ENCODE results near the gene CCDC102A.

Gene CCDC102A
- total RNA-seq: 6.1 to 12.2 (median 7.5) reads per million in 3 donors

- Histone ChIP-seq H3K36me3 (ENCODE audit: control insufficient read depth, insufficient read depth, low read length) (no peaks in the 10 kb centered on the region), H3K4me1 (ENCODE audit: control insufficient read depth, insufficient read depth, low read length, poor library complexity, severe bottlenecking) (peaks cover 51% of the 10 kb centered on the region), H3K27ac (ENCODE audit: insufficient read depth, low read length, poor library complexity, severe bottlenecking) (peak within 1 kb of the TSS; percentile 98), H3K9me3 (ENCODE audit: control insufficient read depth, low read length) (no peaks in the 10 kb centered on the region), H3K27me3 (replicated peaks; ENCODE audit: control insufficient read depth, insufficient read depth, low read length, poor library complexity, severe bottlenecking) (no peaks in the 10 kb centered on the region), H3K4me3 (ENCODE audit: insufficient read depth, low read depth, low read length, poor library complexity, severe bottlenecking) (peak within 1 kb of the TSS; percentile 83)
- peak in 2 of 3 donors; percentile 49 for DNase-seq
Measured at GRCh38 chr16:57536306-57537193, at the start of gene CCDC102A. TSS of gene CCDC102A (minus strand) at chr16:57536571. CDS start at chr16:57529177, 7,394 bp downstream.

- no peaks in the 10 kb centered on the region for H3K4me1 ChIP-seq (ENCODE audit: control insufficient read depth, insufficient read depth, low read length, poor library complexity, severe bottlenecking)
Measured at GRCh38 chr16:57585051-57585687, 48.8 kb upstream of the CCDC102A start.

GRCh38 chr16:57579361-57579665 lies 42.9 kb upstream of the CCDC102A start:
- Histone ChIP-seq H3K4me3 (ENCODE audit: insufficient read depth, low read depth, low read length, poor library complexity, severe bottlenecking) (no peak overlapping the region), H3K27me3 (replicated peaks; ENCODE audit: control insufficient read depth, insufficient read depth, low read length, poor library complexity, severe bottlenecking) (no peaks in the 10 kb centered on the region), H3K4me1 (ENCODE audit: control insufficient read depth, insufficient read depth, low read length, poor library complexity, severe bottlenecking) (peaks cover 15% of the 10 kb centered on the region), H3K36me3 (ENCODE audit: control insufficient read depth, insufficient read depth, low read length) (no peaks in the 10 kb centered on the region), H3K9me3 (ENCODE audit: control insufficient read depth, low read length) (no peaks in the 10 kb centered on the region), H3K27ac (ENCODE audit: insufficient read depth, low read length, poor library complexity, severe bottlenecking) (no peak overlapping the region)
- DNase-seq: no peak

More at GRCh38 chr16:57585051-57585687, 48.8 kb upstream of the CCDC102A start:
- no peak overlapping the region for H3K4me3 ChIP-seq (ENCODE audit: insufficient read depth, low read depth, low read length, poor library complexity, severe bottlenecking)
- DNase-seq: no peak
- H3K9me3 ChIP-seq (ENCODE audit: control insufficient read depth, low read length): no peaks in the 10 kb centered on the region
- no peaks in the 10 kb centered on the region for H3K36me3 ChIP-seq (ENCODE audit: control insufficient read depth, insufficient read depth, low read length)
- no peak overlapping the region for H3K27ac ChIP-seq (ENCODE audit: insufficient read depth, low read length, poor library complexity, severe bottlenecking)
- H3K27me3 ChIP-seq (replicated peaks; ENCODE audit: control insufficient read depth, insufficient read depth, low read length, poor library complexity, severe bottlenecking): no peaks in the 10 kb centered on the region

GRCh38 chr16:57578521-57579360 lies 42.4 kb upstream of the CCDC102A start:
- no peak for DNase-seq
- no peak overlapping the region for H3K27ac ChIP-seq (ENCODE audit: insufficient read depth, low read length, poor library complexity, severe bottlenecking)

DNA sequence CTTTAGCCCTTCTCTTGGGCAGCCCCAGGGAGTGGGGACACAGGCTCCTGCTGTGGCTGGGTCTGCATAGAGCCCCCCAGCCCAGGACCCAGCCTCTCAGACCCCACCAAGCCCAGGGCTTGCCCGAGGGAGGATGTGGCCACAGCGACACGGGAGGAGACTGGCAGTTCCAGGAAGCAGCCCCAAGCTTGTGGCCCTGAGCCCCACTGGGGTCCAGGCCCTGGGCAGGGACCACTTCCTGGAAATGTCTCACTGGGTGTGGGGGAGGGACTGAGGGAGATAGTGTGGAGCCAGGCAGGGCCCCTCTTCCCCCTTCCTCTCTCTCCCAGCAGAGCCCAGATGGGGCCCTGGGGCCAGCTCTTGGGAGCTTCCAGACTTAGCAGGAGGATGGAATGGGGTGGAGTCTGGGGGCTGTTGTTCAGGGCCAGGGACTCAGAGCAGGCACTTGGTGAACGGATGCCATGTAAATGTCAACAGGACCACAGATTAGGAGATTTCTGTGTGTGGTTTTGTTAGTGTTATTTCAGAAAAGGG lies 41.4 kb upstream of the CCDC102A start:
- H3K27ac ChIP-seq (ENCODE audit: insufficient read depth, low read length, poor library complexity, severe bottlenecking): peak overlapping the region; percentile 8
- peaks cover 15% of the 10 kb centered on the region for H3K4me1 ChIP-seq (ENCODE audit: control insufficient read depth, insufficient read depth, low read length, poor library complexity, severe bottlenecking)
- H3K27me3 ChIP-seq (replicated peaks; ENCODE audit: control insufficient read depth, insufficient read depth, low read length, poor library complexity, severe bottlenecking): no peaks in the 10 kb centered on the region
- H3K4me3 ChIP-seq (ENCODE audit: insufficient read depth, low read depth, low read length, poor library complexity, severe bottlenecking): no peak overlapping the region
- no peaks in the 10 kb centered on the region for H3K9me3 ChIP-seq (ENCODE audit: control insufficient read depth, low read length)
- H3K36me3 ChIP-seq (ENCODE audit: control insufficient read depth, insufficient read depth, low read length): no peaks in the 10 kb centered on the region
- no peak for DNase-seq

More at GRCh38 chr16:57578521-57579360, 42.4 kb upstream of the CCDC102A start:
- peaks cover 15% of the 10 kb centered on the region for H3K4me1 ChIP-seq (ENCODE audit: control insufficient read depth, insufficient read depth, low read length, poor library complexity, severe bottlenecking)
- no peaks in the 10 kb centered on the region for H3K9me3 ChIP-seq (ENCODE audit: control insufficient read depth, low read length)
- H3K36me3 ChIP-seq (ENCODE audit: control insufficient read depth, insufficient read depth, low read length): no peaks in the 10 kb centered on the region
- no peak overlapping the region for H3K4me3 ChIP-seq (ENCODE audit: insufficient read depth, low read depth, low read length, poor library complexity, severe bottlenecking)
- no peaks in the 10 kb centered on the region for H3K27me3 ChIP-seq (replicated peaks; ENCODE audit: control insufficient read depth, insufficient read depth, low read length, poor library complexity, severe bottlenecking)

DNA sequence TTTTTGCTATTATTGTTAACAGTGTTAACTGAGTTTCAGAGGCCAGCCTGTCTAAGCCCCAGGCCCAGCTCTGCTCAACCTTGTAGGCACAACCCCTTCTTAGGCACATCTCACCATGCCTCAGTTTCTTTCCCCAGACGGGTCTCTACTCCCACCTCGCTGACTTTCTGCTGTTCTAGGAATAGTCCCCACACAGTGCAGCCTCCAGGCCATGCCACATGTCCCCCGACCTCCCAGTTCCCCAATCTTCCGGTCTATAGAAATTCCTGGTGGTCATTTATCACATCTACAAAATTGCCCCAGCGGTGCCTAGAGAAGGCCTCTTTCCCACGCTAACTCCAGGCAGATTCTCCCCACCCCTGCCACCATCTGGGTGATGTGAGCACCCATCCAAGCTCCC lies 40.8 kb upstream of the CCDC102A start:
- no peak for DNase-seq
- H3K27ac ChIP-seq (ENCODE audit: insufficient read depth, low read length, poor library complexity, severe bottlenecking): no peak overlapping the region

GRCh38 chr16:57576429-57576870 lies 40.1 kb upstream of the CCDC102A start:
- H3K9me3 ChIP-seq (ENCODE audit: control insufficient read depth, low read length): no peaks in the 10 kb centered on the region
- H3K36me3 ChIP-seq (ENCODE audit: control insufficient read depth, insufficient read depth, low read length): no peaks in the 10 kb centered on the region
- H3K27me3 ChIP-seq (replicated peaks; ENCODE audit: control insufficient read depth, insufficient read depth, low read length, poor library complexity, severe bottlenecking): no peaks in the 10 kb centered on the region
- H3K4me1 ChIP-seq (ENCODE audit: control insufficient read depth, insufficient read depth, low read length, poor library complexity, severe bottlenecking): peaks cover 15% of the 10 kb centered on the region
- H3K27ac ChIP-seq (ENCODE audit: insufficient read depth, low read length, poor library complexity, severe bottlenecking): no peak overlapping the region
- DNase-seq: peak; percentile 52 to 70 (median 56)
- no peak overlapping the region for H3K4me3 ChIP-seq (ENCODE audit: insufficient read depth, low read depth, low read length, poor library complexity, severe bottlenecking)

More for the DNA sequence above, 40.8 kb upstream of the CCDC102A start:
- Histone ChIP-seq H3K27me3 (replicated peaks; ENCODE audit: control insufficient read depth, insufficient read depth, low read length, poor library complexity, severe bottlenecking) (no peaks in the 10 kb centered on the region), H3K9me3 (ENCODE audit: control insufficient read depth, low read length) (no peaks in the 10 kb centered on the region), H3K36me3 (ENCODE audit: control insufficient read depth, insufficient read depth, low read length) (no peaks in the 10 kb centered on the region), H3K4me1 (ENCODE audit: control insufficient read depth, insufficient read depth, low read length, poor library complexity, severe bottlenecking) (peaks cover 15% of the 10 kb centered on the region), H3K4me3 (ENCODE audit: insufficient read depth, low read depth, low read length, poor library complexity, severe bottlenecking) (no peak overlapping the region)

DNA sequence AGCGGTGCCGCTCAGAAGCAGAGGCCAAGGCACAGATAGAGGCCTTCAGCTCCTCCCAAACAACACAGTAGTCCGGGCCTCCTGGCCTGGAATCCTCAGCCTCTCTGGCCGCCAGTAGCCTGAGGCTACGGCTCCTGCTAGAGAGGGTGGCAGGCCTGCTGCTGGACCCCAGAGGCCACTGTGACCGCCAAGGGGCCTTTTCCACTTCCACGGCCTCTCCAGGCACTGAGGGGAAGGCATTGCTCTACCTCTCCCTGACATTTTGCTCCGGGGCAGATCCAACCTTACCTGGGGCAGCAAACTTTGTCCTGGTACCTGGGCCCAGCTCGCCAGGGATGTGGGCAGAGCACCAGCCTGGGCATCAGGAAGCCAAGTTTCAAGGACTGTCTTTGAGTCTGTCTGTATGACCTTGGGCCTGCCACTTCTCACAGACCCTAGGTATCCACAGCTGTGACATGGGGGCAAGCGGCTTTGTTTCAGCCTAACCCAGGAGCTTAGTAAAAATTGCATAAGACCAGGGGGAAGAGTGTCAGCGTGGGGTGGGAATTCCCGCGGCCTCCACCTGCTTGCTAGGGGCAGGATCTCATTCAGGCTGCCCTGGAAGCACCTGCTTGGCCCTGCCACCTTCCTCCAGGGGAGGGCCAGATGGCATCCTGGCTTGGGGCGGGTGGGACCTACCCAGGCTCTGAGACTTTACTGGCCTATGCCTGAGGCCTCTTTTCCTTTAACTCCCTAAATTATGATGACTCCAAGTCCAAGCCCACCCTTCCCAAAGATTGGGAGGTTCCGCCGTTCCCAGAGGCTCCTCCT lies 39.3 kb upstream of the CCDC102A start:
- Histone ChIP-seq H3K9me3 (ENCODE audit: control insufficient read depth, low read length) (no peaks in the 10 kb centered on the region), H3K36me3 (ENCODE audit: control insufficient read depth, insufficient read depth, low read length) (no peaks in the 10 kb centered on the region), H3K4me3 (ENCODE audit: insufficient read depth, low read depth, low read length, poor library complexity, severe bottlenecking) (no peak overlapping the region), H3K27ac (ENCODE audit: insufficient read depth, low read length, poor library complexity, severe bottlenecking) (no peak overlapping the region), H3K27me3 (replicated peaks; ENCODE audit: control insufficient read depth, insufficient read depth, low read length, poor library complexity, severe bottlenecking) (no peaks in the 10 kb centered on the region), H3K4me1 (ENCODE audit: control insufficient read depth, insufficient read depth, low read length, poor library complexity, severe bottlenecking) (peaks cover 15% of the 10 kb centered on the region)
- no peak for DNase-seq

All from effector memory CD4-positive, alpha-beta T cell (primary cell).